Activated CD4-positive, alpha-beta T cell treated with anti-CD3 and anti-CD28 coated beads, Interleukin-2, amount 50 U/mL, for 4 hours (primary cell): Measurements from ENCODE around the gene UBD.

Experiments used
- DNase-seq, 2 experiments: peaks; one replicate each; pipeline ENCODE4 v3.0.0-alpha.2; 2020

The UBD gene

DNA sequence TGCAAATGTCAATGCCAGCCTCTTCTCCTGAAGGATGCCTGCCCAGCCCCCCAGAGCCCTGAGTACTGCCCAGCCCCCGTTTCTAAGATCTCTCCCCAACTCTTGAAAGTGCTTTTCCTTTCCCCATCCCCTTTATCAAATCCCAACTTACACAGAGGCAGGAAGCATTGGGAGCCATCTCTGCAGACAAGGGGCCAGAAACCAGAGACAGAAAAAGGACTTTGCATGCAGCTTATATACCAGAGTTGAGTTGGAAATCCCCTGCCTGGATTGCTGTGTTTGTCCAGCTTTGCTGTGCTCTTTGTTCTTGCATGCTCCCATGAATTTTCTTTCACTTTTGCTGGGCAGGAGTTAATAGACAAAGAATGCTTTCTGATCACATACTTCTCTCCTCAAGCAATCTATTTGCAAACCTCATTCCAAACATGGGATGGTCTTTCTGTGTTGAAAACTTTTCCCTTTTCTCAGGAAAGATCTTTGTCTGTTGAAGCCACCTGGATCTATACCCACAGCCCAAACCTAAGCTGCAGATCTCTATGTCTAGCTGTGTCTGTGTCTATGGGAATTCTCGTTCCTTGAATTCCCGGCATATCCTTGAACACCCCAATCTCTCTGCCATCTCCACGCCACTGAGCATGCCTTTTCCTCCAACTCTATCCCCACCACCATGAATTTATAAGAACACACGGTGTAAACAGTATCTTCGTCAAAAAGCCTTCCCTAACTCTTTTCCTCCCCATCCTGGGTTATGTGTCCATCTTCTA lies at the start of gene UBD:
Gene UBD, minus strand, starts transcription at position 209 of the 764 bp plus-strand sequence. Its CDS starts 31 bp downstream, at position 178.
- no peak for DNase-seq

DNA sequence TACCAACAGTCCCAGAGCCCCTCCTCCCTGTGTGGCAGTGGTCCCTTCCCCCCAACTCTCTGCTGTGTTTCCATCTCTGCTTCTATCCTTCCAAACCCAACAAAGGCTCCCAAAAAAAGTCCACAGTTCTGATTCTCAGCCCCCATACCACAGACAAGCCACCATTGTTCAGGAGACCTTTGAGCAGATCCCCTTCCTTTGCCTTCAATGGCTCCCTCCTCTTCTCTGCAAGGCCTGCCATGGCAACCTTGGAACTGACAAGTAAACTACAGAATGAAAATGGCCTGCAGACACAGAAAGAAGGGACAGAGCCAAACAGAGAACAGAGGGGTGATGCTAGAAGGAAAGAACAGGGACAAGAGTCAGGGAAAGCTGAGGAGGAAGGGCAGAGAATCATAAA lies 48.6 kb upstream of the UBD start:
- DNase-seq = no peak

DNA sequence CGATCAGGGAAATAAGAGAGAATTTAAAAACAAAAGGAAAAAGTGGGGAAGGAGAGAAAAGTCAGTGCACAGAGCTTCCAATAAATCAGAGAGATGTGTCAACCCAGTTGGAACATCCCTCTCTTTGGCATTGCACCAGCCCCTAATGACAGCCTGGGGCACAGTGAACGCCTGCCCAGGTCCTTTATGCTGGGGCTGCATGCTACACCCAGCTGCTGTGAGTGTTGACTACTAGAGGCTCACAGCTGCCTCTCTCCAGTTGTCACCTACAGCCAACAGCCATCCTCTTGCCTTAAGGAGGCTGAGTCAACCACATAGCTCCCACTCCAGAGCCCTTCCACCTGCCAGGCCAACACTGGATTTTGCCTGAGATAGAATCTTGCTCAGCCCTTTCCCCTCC lies 44.4 kb upstream of the UBD start:
- DNase-seq = no peak

DNA sequence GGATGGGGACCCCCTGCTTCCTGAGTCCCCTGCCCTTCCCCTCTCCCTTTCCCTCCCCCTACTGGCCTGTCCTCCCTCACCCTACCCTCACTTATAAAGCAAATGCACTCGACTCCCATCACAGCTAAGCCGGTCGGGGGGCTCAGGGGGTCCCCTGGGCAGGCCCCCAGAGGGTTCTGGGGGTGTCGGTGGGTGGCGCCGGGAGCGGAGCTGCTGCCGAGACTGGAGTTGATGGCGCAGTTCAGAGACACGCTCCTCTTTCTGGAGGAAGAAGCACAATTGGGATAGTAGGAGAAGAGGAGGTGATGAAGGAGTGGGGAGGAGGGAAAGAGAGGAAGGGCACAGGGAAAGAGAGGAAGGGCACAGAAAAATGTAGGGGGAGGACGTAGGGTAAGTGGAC lies 43.9 kb upstream of the UBD start:
- no peak for DNase-seq

DNA sequence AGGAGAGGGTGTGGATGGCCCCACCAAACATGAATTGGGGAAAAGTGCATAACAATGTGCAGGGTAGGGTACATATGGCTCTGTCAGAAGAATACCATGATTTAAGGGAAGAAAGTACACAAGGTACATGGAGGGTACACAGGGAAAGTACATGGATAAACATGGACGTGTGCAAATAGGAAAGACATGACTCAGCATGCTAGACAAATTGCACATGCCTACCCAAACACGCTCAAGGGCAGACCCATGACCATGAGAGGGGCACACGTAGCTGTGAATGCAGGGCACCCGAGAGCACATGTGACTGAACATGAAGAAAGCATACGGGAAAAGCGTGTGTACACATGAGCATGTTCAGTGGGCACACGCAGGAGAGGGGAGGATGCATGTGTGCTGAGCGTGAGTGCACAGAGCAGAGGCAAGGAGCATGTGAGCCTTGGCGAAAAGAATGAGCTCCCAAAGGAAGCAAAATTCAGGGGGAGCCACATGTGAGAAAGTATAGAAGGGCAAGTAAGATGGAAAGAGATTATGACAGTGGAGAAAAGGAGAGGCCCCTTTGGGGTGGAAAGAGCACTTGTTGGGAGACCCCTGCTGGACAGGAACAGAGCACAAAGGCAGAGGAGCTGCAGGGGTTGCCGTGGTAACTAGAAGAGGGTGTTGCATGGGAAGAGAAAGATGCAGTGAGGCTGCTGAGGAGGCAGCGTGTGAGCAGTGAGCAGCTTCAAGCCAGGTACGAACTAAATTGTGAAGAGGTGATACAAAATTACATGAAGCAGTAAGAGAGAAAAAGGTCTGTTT lies 43.2 kb upstream of the UBD start:
- DNase-seq = no peak

DNA sequence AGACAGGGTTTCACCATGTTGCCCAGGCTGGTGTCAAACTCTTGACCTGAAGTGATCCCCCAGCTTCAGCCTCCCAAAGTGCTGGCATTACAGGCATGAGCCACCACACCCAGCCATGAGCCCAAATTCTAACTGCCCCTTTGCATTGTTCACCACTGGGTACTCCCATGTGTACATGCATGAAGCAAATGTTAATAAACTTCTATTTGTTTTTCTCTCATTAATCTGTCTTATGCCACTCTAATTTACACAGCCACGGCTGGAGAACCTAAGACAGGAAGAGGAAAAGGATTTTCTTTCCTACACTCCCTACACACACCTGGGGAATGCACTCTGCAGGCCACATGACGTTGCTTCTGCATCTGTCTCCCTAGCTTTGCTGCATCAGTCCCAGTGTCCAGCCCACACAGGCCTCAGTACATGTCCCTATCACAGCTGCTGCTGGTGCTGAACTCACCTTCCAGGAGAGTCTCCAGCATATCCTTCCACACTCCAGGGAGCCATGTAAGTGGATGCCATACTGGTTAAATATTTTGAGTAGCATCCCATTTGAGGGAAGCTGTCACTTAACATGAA lies 38.7 kb upstream of the UBD start:
- DNase-seq = no peak

DNA sequence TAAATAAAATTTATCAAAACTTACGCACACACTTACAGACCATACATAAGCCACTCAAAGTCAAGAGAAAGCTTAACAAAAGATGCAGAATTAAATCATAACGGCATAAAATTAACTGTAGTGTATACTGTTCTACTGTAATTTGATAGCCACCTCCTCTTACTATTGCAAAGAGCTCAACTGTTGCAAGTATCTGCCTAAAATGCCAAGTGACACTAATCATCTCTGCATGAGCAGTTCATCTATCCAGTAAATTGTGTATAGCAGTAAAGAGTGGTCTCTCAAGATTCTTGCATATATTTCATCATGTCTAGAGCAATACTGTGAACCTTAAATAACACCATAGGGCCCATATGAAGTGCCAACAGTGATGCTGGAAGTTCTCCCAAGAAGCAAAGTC lies 37.7 kb upstream of the UBD start:
- no peak for DNase-seq

DNA sequence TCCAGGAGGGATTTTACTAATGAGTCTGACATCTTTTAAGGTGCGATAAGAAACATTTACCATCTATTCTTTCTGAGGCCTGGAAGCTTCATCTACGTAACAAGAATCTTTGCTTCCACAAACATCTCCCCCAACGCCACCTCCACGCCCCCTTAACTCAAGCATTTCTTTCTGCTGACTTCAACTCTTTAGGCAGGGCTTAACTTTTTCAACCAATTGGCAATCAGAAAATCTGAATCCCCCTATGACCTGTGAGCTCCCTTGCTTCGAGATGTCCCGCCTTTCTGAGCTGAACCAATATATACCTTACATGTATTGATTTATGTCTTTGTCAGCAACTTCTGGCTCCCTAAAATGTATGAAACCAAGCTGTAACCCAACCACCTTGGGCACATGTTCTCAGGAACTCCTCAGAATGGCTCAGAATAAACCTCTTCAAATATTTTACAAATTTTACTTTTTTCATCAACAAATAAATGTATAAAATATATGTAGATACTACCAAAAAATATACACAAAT lies 36.9 kb upstream of the UBD start:
- no peak for DNase-seq

DNA sequence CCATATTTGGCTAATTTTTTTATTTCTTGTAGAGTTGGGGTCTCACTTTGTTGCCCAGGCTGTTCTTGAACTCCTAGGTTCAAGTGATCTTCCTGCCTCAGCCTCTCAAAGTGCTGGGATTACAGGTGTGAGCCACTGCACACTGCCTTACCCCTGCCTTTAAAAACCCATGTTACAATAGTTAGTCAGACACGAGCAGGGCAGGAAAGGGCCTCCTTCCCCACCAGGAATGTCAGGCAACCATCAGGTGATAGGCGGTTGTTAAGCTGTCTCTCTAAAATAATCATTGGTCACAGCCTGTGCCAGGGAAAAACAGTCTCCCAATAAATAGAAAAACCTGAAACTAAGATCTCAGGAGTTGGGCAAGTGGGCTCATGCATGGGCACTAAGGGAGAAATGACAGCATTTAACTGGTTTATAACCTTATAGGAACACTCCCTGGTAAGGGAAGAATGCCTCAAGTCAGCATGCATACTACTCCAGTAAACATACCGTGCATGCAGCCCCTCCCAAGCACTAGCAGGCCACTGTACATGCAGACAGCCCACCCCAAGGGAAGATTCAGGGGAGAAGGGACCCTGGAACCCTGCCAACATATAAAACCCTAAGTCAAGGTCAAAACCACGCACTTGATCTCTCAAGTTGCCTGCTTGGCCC lies 33.8 kb upstream of the UBD start:
- no peak for DNase-seq

DNA sequence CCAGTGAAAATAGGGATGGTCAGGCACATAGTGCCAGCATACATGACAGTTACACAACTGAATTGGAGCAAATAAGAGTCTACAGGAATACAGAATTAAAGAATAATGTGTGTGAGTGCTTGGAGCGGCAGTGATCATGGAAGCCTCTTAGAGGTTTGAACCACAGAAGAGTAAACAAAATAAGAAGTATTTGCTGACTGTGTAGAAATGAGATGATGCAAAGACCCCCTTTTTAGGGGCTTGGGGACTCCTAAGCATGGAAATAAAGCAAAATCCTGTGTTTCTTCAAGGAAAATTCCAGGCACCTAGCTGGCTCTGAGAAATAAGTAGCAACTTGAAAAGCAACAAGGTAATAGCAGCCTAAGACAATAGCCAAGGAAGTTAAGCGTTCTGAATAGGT lies 32.1 kb upstream of the UBD start:
- no peak for DNase-seq

DNA sequence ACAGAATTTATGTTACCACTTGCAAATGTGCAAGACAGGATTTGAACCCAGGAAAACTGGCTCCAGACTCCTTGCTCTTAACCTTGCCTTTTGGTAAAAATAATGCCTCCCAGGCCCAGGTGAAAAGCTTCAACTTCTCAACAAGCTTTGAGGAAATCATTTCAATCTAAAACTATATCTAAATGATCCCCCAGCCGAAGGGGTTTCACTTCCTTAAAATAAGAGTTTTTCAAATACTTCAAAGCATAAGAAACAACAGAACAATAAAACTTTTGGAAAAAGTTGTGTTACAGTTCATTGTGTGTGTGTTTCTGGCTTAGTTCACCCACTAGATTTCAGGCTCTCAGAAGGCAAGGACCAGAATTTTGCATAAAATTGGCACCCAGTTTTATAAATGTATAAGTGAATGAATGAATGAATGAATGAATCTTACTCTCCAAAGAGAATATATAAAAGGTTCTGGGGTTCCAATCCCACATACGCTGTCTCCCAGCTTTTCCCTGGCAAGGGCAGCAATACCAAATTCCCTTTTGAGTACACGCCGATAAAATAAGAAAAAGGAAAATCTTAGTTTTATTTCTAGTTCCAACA lies 30.8 kb upstream of the UBD start:
- DNase-seq = no peak

DNA sequence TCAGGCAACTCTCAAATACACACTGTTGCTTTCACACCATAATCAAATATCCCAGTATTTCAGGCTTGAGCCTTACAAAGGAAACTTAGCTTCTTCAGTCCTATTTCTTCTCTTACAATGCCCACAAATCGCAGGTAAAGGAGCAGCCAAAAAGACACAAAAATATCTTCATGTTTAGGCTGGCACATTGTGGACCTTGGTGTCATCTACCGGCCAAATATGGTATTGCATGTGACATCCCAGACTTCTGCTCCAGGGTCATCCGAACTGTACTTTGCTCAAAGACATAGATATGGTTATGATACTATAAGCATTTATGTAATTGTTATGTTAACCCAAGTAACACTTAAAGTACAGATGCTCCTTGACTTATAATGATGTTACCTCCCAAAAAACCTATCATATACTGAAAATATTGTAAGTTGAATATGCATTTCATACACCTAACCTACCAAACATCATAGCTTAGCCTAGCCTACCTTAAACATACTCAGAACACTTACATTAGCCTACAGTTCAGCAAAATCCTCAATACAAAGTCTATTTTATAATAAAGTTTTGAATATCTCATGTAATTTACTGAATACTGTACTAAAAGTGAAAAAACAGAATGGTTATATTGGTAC lies 30.0 kb upstream of the UBD start:
- DNase-seq = peak; percentile 38 to 51

DNA sequence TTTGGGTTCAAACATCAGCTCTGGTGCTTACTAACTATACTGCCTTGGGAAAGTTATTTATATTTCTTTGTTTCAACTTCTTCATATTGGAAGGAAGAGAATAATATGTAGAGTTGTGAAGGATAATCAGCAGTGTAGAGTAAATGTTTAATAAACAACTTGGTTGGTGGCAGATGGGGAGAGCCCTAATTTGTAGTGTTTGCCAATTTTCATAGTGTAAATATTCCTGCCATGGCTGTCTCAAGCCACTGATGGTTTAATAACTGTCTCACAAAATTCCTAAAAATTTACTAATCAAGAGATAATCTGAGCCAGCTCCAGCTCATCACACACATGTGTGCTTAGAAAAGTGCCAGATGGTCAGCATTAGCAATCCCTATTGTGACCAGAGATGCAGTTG lies 25.3 kb upstream of the UBD start, which contains the start of gene OR2H2:
Gene OR2H2, plus strand, starts transcription at position 301 of the 400 bp plus-strand sequence. CDS start 2,824 bp downstream, outside the sequence.
- no peak for DNase-seq

DNA sequence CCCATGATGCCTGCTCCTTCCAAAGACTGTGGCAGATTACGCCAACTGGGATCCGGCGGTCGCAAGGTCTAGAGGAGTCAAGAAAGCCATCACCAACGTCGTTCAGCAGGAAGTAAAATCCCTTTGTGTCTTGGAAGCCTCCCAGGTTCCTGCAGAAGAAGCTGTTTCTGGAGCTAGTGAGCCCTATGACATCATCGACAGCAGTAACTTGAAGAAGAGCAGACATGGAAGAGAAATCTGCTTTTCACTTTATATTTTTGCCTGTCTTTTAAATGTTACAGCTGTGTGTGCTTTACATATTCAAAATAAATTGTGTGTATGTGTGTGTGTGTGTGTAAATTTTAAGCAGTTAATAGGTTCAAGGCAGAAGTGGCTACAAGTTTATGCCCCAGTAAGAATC lies 18.0 kb upstream of the UBD start:
- no peak for DNase-seq

DNA sequence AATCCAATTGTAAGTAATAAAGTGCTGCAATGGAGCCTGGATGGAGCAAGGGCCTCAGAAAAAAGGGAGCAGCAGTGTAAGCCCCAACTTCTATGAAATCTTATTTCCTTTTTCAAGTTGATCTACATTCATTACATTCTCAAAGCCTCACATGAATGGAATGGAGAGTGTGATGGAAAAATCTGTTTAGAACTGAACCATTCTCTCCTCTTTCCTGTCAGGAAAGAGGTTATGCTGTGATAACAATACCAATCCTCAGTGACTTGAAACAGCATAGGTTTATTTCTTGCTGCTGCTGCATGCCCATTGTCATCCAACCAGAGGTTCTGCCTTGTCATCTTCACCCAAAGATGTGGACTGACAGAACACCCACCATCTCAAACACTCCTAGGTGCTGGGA lies 16.5 kb upstream of the UBD start:
- no peak for DNase-seq

DNA sequence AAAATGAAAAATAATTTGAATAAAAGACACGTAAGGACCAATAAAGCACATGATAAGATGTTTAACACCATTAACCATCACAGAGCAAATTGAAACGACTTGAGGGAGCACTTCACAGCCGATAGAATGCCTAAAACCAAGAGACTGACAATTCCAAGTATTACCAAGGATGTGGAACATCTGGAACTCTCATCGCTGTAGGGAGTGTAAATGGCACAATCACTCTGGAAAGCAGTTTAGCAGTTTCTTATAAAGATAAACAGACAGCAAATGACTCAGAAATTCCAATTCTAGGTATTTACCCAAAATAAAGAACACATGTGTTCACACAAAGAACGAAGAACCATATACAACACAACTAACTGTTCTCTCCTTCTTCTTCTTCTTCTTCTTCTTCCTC lies 8.5 kb upstream of the UBD start:
- no peak for DNase-seq

DNA sequence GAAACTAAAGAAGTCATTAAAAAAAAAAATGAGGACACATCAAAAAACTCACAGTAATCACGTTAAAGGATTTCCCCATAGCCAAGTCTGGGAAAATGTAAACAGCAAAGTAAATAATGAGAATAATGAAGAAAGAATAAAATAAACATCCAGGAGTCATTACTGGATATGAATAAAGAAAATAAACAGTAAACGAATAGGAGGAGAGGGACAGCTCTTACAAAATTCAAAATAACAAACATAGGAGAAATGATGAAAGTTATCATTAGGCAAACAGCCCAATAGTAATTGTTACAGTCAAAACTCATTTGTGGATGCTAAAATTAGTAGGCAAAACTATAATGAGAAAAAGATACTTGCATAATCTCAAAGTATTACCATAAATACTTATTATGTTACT lies 8.0 kb upstream of the UBD start:
- no peak for DNase-seq

DNA sequence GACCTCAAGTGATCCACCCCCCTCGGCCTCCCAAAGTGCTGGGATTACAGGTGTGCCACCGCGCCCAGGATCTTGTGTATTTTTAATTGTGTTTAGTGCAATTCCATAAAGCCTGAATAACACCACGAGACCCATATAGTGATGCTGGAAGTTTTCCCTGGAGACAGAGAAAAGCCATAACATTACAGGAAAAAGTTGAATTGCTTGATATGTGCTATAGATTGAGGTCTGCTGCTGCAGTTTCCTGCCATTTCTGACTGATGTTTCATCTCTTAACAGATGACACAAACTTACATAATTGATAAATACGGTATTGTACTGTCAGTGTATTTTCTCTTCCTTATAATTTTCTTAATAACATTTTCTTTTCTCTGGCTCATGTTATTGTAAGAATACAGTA lies 7.3 kb upstream of the UBD start:
- no peak for DNase-seq

DNA sequence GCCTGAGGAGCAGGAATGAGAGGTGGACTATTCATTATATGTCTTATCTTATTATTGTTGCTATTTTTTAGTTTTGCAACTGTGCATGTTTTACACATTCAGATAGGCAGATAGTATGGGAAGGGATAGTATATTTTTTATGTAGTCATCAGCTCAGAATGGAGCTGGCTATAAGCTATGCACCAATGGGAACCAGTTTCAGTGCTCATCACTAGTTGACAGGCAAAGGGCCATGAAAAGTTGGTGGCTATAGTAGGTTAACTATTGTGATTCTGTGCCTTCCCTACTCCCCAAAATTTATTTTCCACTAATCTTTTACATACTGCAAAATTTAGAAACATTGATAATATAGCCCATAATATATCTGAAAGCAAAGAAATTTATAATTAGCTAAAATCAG lies 5.3 kb upstream of the UBD start:
- no peak for DNase-seq

DNA sequence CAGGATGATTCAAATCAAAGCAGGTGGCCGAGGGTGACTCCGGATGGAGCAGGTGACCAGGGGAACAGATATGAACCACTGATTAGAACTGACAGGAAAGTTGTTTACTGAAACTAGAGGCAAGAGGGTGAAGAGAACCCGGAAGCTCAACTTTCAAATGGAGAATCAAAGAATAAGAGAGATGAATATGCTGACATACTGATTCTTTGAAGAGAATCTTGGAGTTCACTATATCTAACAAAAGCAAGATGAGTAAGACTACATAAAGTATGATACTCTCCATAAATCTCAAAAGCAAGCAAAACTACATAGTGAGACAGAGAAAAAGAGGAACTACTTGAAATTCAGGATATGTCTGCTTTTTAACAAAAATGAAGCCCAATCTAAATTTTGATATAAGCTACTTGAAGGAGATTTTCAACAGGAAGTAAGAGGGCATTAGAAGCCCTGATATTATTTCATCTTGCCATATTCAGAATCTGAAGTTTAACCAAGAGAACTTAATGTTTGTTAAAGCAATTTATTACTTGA lies 4.0 kb upstream of the UBD start:
- DNase-seq = no peak

DNA sequence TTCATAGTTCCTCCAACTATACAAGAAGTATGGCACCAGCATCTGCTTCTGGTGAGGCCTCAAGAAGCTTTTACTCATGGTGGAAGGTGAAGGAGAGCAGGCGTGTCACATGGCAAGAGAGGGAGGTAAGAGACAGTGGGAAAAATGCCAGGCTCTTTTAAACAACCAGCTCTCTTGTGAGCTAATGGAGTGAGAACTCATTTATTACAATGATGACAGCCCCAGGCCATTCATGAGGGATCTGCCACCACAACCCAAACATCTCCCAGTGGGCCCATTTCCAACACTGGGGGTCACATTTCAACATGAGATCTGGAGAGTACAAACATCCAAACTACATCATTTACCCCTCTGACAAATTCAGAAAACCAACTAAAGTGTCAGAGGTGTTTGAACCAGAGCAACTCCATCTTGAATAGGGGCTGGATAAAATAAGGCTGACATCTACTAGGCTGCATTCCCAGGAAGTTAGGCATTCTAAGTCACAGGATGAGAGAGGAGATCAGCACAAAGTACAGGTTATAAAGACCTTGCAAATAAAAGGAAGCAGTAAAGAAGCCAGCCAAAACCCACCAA lies 2.2 kb upstream of the UBD start:
- DNase-seq = no peak

DNA sequence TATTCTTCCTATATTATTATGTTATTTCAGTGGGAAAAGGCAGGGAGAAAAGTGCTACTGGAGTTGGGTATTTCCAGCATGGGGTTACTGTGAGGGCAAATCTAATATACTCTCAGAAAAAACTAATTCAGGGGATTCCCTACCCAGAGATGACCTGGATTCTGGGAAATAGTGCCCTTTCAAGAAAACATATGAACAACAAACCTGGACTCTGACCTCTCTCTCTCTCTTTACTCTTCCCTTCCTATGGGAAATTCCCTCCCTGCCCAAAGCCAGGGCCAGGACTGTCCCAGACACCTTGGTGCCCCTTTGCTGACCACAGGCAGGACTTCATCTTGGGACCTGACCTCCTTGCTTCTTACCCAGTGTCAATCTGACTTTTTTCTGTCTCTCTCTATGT lies 1.6 kb upstream of the UBD start:
- no peak for DNase-seq
